Right renal cortex interstitium (tissue), 3 donors: Measurements from ENCODE around the gene ZC3HAV1L. TPM values are rescaled to one million over a fixed set of nuclear protein-coding genes. Genes with fewer than 3 reads are reported as not detected.
"Not testable (repeated sequence)": the region's sequence is repeated elsewhere in the genome, so short reads cannot be mapped to it uniquely, and the experiment has no call there.

Source experiments
- DNase-seq, 3 donors: peaks; one replicate each; pipeline ENCODE4 v3.0.0-alpha.2; 2013; ENCODE audit warnings: low read depth in 3 of 3, low spot score in 2 of 3
- polyA plus RNA-seq, 3 donors: library from polyadenylated mRNA; unstranded; fragments of 120-200 nt; gene quantifications; one replicate each; pipeline ENCODE4 v1.2.1, GENCODE V29; 2013; ENCODE audit not compliant: insufficient read length in 3 of 3

ZC3HAV1L gene
- polyA plus RNA-seq, 3 donors, result 14.3 to 20.4 (median 20.0) TPM

DNA sequence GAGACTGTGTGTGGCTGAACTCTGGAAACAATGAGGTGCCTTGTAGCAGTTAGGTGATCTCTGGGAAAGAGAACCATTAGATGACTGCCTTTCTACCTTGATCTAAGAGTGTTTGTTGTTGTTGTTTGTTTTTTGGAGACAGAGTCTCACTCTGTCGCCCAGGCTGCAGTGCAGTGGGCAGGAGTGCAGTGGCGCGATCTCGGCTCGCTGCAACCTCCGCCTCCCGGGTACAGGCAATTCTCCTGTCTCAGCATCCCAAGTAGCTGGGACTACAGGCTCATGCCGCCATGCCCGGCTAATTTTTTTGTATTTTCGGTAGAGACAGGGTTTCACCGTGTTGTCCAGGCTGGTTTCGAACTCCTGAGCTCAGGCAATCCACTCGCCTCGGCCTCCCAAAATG, 18.8 kb upstream of the ZC3HAV1L start:
- DNase-seq, result not testable (repeated sequence)

DNA sequence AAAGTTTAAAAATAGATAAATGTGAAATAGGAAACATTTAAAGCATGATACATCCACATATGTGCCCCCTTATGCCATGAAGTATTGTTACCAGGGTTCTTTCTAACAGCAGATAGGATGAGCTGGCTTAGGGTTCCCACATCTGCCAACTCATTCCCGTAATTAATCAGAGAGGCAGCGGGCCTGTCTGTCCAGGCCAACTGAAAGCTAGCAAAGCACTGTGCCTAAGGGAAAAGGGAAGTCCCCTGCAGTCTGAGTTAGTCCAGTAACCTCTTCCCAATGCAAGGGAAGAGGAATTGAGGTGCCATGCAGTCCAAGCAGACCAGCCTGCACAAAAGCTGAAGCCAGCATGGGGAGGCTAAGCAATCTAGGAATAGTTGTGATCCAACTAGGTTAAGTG, 18.3 kb upstream of the ZC3HAV1L start:
- no peak for DNase-seq

DNA sequence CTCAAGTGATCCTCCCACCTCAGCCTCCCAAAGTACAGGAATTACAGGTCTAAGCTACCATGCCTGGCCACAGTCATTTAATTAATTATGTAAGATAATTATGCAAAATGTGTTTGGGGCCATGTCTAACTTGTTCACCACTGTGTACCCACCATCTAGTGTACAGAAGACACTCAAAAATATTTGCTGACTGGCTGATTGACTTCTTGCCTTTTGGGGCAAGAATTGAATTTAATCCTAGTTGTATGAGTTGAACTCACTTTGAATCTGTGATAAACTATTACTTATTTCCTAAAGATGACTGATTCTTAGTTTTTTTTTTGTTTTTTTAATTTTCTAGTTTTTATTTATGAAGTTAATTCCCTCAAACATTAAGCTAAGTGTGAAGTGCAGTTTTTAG, 15.8 kb upstream of the ZC3HAV1L start:
- no peak for DNase-seq

DNA sequence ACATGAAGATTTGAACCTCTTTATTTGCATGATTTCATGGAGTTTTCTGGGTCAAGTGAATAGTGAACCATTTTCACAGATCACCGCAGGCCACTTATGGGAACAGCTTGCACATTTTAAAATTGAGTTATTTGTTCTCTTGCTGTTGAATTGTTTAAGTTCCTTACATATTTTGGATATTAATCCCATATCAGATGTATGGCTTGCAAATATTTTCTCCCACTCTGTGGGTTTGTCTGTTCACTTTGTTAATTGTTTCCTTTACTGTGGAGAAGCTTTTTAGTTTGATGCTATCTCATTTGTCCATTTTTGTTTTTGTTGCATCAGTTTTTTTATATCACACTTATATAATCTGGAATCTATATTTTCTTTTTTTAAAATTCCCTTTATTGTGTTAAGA, 14.1 kb upstream of the ZC3HAV1L start:
- no peak for DNase-seq

DNA sequence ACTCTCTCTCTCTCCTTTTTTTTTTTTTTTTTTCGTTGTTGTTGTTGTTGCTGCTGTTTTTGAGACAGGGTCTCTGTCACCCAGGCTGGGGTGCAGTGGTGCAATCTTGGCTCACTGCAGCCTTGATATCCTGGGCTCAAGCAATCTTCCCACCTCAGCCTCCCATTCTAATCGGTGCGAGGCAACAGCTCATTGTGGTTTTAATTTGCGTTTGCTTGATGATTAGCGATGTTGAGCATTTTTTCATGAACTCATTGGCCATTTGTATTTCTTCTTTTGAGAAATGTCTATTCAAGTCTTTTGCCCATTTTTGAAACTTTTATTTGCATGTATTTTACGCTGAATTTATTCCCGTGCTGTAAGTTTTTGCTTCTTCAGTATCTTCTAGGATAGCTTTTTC, 13.3 kb upstream of the ZC3HAV1L start:
- no peak for DNase-seq

DNA sequence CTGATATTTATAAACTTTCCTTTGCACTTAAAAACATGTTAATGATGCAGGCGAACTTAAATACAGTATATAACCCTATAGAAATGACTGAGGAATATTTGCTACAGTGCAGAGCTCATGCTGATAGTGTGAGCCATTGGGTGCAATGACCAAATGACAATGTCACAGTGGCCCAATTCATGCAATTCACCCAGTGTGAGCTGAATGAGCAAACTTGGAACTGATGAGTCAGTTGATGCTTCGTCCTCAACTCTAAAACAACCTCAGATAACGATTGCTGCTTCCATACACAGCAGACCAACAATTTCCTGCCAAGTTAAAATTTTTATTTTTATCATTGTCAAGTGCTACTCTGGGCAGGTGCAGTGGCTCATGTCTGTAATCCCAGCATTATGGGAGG, 12.1 kb upstream of the ZC3HAV1L start:
- DNase-seq, result no peak

DNA sequence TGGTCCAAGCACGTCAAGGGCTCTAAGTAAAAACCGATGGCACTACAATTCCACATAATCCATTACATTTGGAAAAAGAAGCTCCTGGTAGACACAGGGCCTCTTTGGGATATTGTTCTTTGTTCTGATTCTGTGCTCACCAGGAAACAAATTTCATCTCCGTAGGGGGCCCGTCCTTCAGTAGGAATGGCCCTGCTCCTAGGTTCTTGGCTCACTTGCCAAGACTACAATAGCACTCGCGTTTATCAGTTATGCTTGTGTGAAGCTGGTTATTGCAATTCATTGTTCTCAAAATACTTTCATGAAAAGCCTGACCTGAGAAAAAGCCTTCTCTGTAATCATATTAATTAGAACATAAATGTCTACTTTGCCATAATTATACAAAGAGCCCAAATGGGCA, 10.3 kb upstream of the ZC3HAV1L start:
- no peak for DNase-seq

DNA sequence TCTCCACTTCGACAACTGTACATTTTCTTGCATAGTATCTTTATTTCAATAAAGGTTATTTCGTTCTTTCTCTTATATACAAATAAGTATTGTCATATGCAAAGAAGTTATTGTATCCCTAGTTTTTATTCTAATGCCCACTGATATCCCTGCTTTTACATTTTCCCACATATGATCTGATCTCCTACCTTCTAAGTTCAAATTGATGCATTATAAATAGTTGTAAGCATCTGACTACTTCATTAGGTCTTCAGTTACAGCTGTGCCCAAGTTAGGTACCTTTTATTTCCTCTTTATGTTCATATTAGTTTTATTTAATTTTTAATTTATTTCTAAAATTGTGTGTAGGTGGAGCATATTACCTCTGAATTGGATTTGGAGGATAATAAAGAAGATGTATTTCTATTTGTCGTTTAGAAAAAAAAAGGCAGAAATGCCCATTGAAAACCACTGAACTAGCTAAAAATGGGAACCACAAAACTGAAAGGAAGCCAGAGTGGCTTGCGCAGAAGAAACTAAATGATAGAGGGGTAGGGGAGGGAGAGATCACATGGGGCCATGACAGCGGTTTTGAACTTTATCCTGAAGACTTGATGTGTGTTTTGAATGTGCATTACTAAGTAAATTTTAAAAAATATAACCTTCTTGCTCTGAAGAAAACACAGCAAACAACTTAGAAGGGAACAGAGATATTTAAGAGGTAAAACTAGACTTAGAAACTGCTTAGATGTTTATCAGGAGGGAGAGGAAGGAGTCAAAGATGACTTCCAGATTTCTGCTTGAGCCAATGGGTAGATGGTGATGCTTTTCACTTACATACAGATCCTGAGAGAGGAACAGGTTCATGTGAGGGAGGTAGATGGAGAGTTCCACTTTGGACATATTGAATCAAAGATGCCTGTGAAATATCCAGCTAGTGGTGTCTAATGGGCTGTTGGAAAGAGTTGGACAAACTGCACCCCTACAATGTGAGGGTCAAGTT, 9.3 kb upstream of the ZC3HAV1L start:
- DNase-seq, result no peak

DNA sequence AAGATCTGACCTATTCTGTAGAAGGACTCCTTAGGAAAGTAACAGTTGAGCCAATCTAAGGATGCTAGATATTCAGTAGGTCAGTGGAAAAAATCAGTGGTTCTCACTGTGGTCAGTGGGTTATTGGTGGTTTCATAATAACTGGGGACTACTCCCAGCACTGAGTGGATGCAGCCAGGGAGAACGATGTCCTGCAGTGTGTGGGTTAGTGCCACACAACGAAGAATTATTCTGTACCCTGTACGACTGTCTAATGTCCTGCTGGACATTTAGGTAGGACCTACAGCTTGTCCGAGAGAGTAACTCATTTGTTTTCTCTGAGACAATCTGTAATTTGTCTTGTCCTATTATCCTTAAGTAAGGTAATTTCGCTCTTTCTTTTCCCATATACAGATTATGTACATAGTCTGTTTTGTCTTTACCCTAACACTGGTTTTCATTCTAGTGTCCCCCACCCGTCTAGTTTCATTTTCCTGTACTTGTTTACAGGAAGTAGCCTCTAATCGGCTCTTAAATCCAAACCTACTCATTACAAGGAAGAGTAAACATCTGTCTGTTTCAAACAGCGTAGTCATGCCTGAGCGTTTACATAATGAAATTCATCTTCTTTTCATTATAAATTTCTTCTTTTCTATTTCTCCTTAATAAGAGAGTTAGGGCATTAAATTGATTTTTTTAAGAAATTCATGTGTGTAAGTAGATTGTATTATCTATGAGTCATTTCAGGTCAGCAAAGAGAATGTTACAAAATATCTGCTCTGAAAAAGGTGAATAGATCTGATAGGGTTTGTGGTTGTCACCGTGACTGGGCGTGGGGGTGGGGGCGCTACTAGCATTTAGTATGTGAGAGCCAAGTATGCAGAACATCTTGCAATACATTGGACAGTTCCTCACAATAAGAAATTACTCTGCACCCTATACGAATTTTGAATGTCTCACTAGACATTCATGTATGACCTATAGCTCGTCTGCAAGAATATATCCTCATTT, 8.3 kb upstream of the ZC3HAV1L start:
- DNase-seq, result no peak

DNA sequence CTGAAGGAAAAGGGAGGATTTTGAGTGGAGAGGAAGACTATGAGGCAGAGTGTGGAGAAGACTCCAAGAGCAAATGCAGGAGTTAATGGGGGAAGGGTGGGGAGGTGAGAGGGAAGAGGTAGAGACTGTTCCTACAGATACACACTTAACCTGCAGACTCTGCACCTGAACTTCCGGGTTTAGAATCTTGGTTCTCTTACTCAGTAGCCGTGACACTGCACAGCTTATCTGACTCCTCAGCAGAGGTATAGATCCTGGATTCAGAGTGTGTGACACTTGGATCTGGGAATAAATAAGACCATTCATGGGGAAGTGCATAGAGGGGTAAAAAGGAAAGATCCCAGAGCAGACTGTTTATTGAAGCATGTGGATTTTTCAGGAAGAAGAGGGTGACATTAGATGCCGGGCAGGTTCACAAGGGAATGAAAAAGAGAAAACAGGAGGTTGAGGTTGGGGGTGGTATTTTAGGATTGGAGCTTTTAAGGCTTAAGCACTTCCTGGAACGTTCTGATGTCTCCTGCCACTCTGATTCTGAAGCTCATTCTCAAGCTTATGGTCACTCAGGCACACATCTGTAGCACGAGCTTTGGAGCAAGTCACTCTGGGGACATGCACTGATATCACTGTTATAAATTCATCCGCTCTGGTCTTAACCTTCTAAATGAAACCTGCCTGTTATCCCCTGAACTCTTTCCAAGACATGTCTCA, 5.7 kb upstream of the ZC3HAV1L start:
- DNase-seq, result no peak

DNA sequence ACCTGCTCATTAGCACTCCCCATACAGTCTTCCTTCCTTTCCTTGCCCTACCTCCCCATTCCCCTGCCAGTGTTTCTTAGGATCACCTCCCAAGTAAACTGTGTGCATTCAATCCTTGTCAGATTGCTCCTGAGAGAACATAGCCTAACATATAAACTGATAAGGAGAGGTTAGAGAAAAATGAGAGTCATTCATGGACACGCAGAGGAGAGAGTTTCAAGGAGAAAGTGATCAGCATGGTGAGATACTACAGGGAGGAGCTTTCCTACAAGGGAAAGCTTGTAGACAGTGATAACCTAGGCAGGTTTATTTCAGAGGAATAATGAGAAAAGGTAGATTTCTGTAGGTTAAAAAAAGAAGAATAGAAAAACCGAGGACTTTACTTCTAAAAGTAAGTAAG, 2.8 kb upstream of the ZC3HAV1L start:
- no peak for DNase-seq

DNA sequence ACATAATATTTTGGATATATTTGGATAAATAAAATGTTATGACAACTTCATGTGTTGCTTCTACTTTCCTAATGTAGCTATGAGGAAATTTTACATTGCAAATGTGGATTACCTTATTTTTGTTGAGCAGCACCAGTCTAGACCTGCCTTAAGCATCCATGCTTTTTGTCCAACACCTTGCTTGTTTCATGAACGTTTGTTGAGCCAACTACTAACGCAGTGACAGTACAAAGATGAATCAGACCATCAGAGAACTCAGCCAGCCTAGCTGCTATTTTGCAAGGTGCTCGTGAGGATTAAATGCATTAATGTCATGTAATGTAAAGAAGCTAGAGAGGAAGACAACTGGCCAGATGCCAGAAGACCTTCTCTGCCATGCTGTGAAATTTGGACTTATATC, 1.1 kb upstream of the ZC3HAV1L start:
- DNase-seq, result no peak

DNA sequence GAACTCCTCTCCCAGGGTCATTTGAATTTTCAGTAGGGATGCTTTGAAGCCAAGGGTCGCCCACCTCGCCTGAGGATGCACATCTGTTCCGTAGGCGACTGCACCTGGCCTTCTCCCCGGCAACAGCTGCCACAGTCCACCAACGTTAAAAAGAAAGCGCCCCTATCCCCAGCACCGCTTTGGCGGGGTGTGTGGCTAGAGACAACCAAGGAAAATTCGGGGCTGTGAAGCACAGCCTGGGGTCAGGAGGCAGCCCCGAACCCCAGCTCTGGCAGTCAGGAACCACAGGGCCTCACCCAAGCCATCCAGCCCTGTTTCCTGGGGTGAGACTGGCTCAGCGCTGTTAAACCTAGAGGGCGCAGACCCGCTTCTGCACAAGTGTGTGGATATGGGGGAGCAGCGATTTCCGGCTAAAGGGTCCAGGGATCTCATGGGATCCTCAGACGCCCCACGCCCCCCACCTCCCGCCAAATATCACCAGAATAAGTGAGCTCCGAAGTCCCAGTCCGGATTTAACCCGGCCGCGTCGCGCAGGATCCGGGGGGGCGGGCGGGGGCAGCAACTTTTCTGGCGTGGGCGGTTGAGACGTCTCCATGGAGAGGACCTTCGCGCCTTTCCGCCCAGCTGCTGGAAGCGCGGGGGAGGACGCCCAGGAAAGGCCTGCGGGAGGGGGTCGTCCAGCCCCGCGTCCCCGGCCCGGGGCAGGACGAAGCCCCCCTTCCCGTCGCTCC, 822 bp downstream of the ZC3HAV1L start:
- DNase-seq, result no peak

DNA sequence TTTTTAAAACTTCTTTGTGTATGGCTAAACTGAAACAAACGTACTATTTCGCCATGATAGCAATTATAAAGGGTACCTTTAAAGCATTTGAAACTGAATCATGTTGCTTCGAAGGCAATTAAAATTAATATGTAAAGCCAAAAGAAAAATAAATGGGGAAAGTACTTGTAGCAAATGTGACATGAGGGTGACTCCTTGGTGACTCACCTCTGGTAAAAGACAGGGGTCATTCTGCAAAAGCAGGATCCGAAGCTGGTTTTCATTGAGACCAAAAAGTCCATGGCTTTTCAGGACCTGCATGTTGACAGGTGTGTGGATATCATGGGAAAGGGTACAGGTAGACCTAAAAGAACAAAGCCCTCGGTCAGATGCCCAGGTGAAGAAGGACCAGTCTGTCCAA, 1.5 kb downstream of the ZC3HAV1L start:
- DNase-seq, result no peak

DNA sequence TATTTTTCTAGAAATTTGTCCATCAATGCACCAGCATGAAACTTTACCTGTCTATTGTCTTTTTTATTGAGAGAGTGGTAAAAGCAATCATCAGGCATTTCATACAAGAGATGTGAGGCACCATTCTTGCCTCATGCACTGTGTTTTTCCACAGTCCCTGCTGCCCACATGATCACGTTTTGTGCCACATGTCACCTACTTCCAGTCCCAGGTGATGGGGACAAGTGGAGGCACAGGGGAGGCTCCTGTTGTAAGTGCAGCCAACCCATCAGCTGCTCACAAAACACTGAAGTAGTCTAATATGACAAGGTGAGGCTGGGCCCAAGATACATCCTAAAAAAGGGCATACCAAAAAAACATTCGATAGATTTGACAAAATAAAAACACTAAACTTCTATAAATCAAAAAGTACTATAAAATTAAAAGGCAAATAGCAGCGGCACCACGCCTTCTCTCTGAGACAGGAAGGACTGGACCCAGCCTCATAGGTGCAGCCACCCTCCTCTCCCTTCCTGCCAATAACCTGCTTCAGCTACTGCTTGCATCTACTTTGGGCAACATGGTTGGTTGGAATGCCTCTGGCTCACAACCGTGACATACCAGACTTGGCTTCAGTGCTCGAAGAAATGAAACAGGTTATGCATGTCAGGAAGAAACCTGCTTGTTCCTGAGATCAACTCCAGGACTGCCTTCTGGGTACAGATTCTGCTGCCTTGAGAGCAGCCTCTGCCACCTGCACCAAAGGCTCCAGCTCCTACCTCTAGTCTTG, 2.3 kb downstream of the ZC3HAV1L start:
- no peak for DNase-seq

DNA sequence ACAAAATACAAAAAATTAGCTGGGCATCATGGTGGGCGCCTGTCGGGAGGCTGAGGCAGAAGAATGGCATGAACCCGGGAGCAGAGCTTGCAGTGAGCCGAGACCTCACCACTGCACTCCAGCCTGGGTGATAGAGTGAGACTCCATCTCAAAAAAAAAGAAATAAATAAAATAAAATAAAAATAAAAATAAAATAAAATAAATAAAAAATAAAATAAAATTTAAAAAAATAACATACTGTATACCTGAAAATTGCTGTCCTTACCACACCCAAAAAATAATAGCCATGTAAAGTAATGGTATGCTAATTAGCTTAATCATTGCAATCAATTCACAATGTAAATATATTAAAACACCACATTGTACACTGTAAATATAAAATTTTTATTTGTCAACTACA, 3.4 kb downstream of the ZC3HAV1L start:
- no peak for DNase-seq

DNA sequence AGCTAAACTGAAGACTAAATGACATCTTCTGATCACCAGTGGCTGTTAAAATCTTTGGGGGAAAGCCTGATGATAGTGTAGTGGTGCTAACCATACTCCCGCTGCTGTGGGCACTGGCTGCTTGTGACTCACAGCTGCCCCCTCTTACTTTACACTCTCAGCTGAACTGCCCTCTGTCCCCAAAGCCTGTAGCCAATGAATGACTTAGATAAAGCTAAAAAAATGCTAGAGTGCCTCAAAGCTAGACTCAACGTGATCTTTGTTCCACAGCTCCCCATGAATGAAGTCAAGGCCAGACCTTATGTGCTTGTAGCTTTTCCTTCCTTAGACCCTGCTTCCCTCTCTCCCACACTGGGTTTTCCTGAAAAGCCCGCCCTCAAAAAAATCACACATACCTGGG, 6.5 kb downstream of the ZC3HAV1L start:
- DNase-seq, result no peak

DNA sequence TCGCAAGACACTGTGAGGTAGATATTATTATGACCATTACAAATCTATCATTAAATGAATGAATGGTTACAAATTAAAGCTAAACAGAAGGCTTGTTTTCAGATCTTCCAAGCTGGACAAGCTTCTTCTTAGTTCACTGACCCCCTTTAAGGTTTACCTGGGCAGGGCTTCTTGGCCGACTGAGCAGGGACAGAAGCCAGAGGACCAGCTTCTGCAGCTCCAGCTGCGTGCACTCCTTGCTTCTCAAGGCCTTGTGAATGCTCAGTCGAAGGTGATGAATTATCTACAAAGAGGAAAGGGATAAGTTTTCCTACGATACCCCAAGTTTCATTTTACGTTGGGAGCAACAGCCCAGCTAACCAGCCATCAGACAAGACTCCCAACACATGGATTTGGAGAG, 9.3 kb downstream of the ZC3HAV1L start:
- no peak for DNase-seq

DNA sequence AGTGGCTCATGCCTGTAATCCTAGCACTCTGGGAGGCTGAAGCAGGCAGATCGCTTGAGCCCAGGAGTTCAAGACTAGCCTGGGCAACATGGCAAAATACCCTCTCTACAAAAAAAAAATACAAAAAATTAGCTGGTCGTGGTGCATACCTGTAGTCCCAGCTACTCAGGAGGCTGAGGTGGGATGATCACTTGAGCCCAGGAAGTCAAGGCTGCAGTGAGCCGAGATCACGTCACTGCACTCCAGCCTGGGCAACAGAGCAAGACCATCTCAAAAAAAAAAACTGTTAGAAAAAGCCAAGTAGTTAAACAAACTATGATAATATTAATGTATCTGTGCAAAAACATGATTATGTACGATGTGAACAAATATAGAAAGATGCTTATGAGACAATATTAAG, 10.0 kb downstream of the ZC3HAV1L start:
- DNase-seq, result not testable (repeated sequence)
